ENCODE measurements around the gene NEURL1. TPM values are rescaled to one million over a fixed set of nuclear protein-coding genes. Genes with fewer than 3 reads are reported as not detected.

The NEURL1 gene
- total and polyA plus RNA-seq, 10 of the 15 experiments (the other 5 are each of a cell fraction or from before 2014, with no cell fraction given): 0.02 to 0.05 (median 0.05) TPM; not detected in 6

GRCh38 chr10:103476046-103476768 lies 17.3 kb upstream of the NEURL1 start (continued):
- no peak for TF ChIP-seq MEF2A (IDR thresholded peaks at IDR 0.05; ENCODE audit: insufficient read depth, low read depth, low read length)
- TF ChIP-seq PRDM15 (CRISPR knock-in tag; IDR thresholded peaks at IDR 0.05): no peak
- TF ChIP-seq HDAC2 (IDR thresholded peaks at IDR 0.05): no peak
- no peak for TF ChIP-seq CREB1 (IDR thresholded peaks at IDR 0.05; ENCODE audit: low read depth)
- TF ChIP-seq NBN (IDR thresholded peaks at IDR 0.05): 0 out of 2 replicates have a peak, but pooled peaks have one; percentile 50
- TF ChIP-seq NR2C2 (IDR thresholded peaks at IDR 0.05; ENCODE audit: borderline replicate concordance, control insufficient read depth, insufficient read length, low read depth): no peak
- no peak for TF ChIP-seq FOS (IDR thresholded peaks at IDR 0.05; ENCODE audit: borderline replicate concordance, extremely low read depth, insufficient read length)
- TF ChIP-seq ESRRA (IDR thresholded peaks at IDR 0.05; ENCODE audit: low read length): no peak
- no peak for TF ChIP-seq FOXK2 (IDR thresholded peaks at IDR 0.05)
- TF ChIP-seq NR2F1 (conservative IDR thresholded peaks at IDR 0.05): peak; percentile 85
- peak; percentile 53 to 59; a peak in 2 of 4 replicates for TF ChIP-seq BHLHE40 (IDR thresholded peaks at IDR 0.05; ENCODE audit: borderline replicate concordance in 1 of 2, low read depth in 2 of 2, low read length in 1 of 2)
- TF ChIP-seq CBFB (IDR thresholded peaks at IDR 0.05; ENCODE audit: low read depth): no peak
- TF ChIP-seq NFYA (IDR thresholded peaks at IDR 0.05; ENCODE audit: borderline replicate concordance, low read depth, low read length): no peak
- TF ChIP-seq SMAD5 (IDR thresholded peaks at IDR 0.05; ENCODE audit: low read depth): no peak
- no peak for TF ChIP-seq CBX5 (IDR thresholded peaks at IDR 0.05; ENCODE audit: low read depth)
- TF ChIP-seq BRCA1 (IDR thresholded peaks at IDR 0.05; ENCODE audit: low read depth, low read length): no peak
- TF ChIP-seq SMC3 (IDR thresholded peaks at IDR 0.05; ENCODE audit: borderline replicate concordance, low read length): peak; percentile 74; the same call in 1 of the 2 replicates
- TF ChIP-seq BCL3 (IDR thresholded peaks at IDR 0.05; ENCODE audit: borderline replicate concordance, insufficient read depth, low read depth, low read length, poor library complexity, severe bottlenecking): no peak
- no peak for TF ChIP-seq YY1 (IDR thresholded peaks at IDR 0.05; ENCODE audit: low read depth, low read length)
- no peak for TF ChIP-seq SREBF1 (IDR thresholded peaks at IDR 0.05; ENCODE audit: low read length)
- TF ChIP-seq SPI1 (IDR thresholded peaks at IDR 0.05; ENCODE audit: borderline replicate concordance, insufficient read depth, low read depth, low read length): peak; percentile 44; the same call in 1 of the 2 replicates
- no peak for TF ChIP-seq RBBP5 (conservative IDR thresholded peaks at IDR 0.05)
- TF ChIP-seq MYB (IDR thresholded peaks at IDR 0.05; ENCODE audit: borderline replicate concordance, low read depth, low read length): no peak
- TF ChIP-seq POLR2A (IDR thresholded peaks at IDR 0.05; ENCODE audit: low read depth, low read length): no peak
- no peak for TF ChIP-seq POLR2AphosphoS5 (IDR thresholded peaks at IDR 0.05; ENCODE audit: low read length)
- TF ChIP-seq RELA (IDR thresholded peaks at IDR 0.05; ENCODE audit: borderline replicate concordance, partially characterized antibody): no peak
- TF ChIP-seq CEBPB (IDR thresholded peaks at IDR 0.05; ENCODE audit: borderline replicate concordance in 1 of 2, low read depth in 2 of 2, low read length in 2 of 2): no peak

Measured in GM12878 (cell line).